H1 (cell line): ENCODE measurements around the gene ZNF48. TPM values are rescaled to one million over a fixed set of nuclear protein-coding genes. Genes with fewer than 3 reads are reported as not detected.

Experiments used
- ASH2L ChIP-seq: fragments of 200-600, 300-600 bp; sonication (generic); IDR thresholded peaks from one replicate; pipeline ENCODE4 v1.7.1; 2017; ENCODE audit warnings: low read length
- BRCA1 ChIP-seq: IDR thresholded peaks from 2 replicates; pipeline ENCODE4 v1.6.1; 2012; ENCODE audit warnings: low read depth, low read length, improper control_type of control experiment
- CBX5 ChIP-seq: fragments of 300-800, 300-1000 bp; sonication (generic); IDR thresholded peaks from 2 replicates; pipeline ENCODE4 v1.7.1; 2016; ENCODE audit warnings: antibody characterized with exemption, low read length, low read depth
- CBX8 ChIP-seq: fragments of 300-800, 300-1000 bp; sonication (generic); IDR thresholded peaks from 2 replicates; pipeline ENCODE4 v1.7.1; 2016; ENCODE audit warnings: low read depth, low read length, borderline replicate concordance
- CHD2 ChIP-seq: IDR thresholded peaks from 2 replicates; pipeline ENCODE4 v1.6.1; 2012; ENCODE audit warnings: low read length, improper control_type of control experiment
- E2F6 ChIP-seq: IDR thresholded peaks from 2 replicates; pipeline ENCODE4 v1.6.1; 2012; ENCODE audit warnings: inconsistent platforms
- EGR1 ChIP-seq: IDR thresholded peaks from 2 replicates; pipeline ENCODE4 v1.6.1; 2011; ENCODE audit warnings: low read depth, low read length, borderline replicate concordance
- HDAC2 ChIP-seq, 2 experiments: fragments of 300-600 bp in 1 of 2; sonication (generic) in 1 of 2; IDR thresholded peaks; 2 replicates each; pipeline ENCODE4 v1.6.1; 2011 to 2012; ENCODE audit warnings: low read depth in 2 of 2, low read length in 2 of 2, mild to moderate bottlenecking in 2 of 2, moderate library complexity in 2 of 2, borderline replicate concordance in 1 of 2, inconsistent platforms in 1 of 2
- KDM4A ChIP-seq: IDR thresholded peaks from one replicate; pipeline ENCODE4 v1.7.1; 2012; ENCODE audit warnings: low read depth, mild to moderate bottlenecking, moderate library complexity, low read length, inconsistent platforms; ENCODE audit not compliant: severe bottlenecking
- MAFK ChIP-seq: IDR thresholded peaks from 2 replicates; pipeline ENCODE4 v1.6.1; 2012; ENCODE audit warnings: low read depth, mild to moderate bottlenecking, improper control_type of control experiment, low read length
- NANOG ChIP-seq: IDR thresholded peaks from 2 replicates; pipeline ENCODE4 v1.6.1; 2011; ENCODE audit warnings: low read length, low read depth, mild to moderate bottlenecking, inconsistent platforms; ENCODE audit not compliant: insufficient read depth, poor library complexity, severe bottlenecking
- NRF1 ChIP-seq: IDR thresholded peaks from 2 replicates; pipeline ENCODE4 v1.6.1; 2011; ENCODE audit warnings: mild to moderate bottlenecking, low read depth, low read length, improper control_type of control experiment
- POU5F1 ChIP-seq: IDR thresholded peaks from 2 replicates; pipeline ENCODE4 v1.6.1; 2011; ENCODE audit warnings: low read depth, mild to moderate bottlenecking, low read length, moderate library complexity
- RAD21 ChIP-seq, 2 experiments: IDR thresholded peaks in 1 of 2; conservative IDR thresholded peaks in 1 of 2; 2 replicates each; pipeline ENCODE4 v1.6.1; 2011; ENCODE audit warnings: low read depth in 2 of 2, low read length in 2 of 2, improper control_type of control experiment in 1 of 2, inconsistent platforms in 1 of 2, mild to moderate bottlenecking in 1 of 2, moderate library complexity in 1 of 2
- RBBP5 ChIP-seq: IDR thresholded peaks from 2 replicates; pipeline ENCODE4 v1.7.1; 2012; ENCODE audit warnings: low read depth, mild to moderate bottlenecking, inconsistent platforms, low read length, moderate library complexity, borderline replicate concordance
- SIN3A ChIP-seq, 2 experiments: IDR thresholded peaks in 1 of 2; conservative IDR thresholded peaks in 1 of 2; 2 replicates each; pipeline ENCODE4 v1.6.1; 2011 to 2012; ENCODE audit warnings: low read length in 2 of 2, improper control_type of control experiment in 1 of 2, low read depth in 1 of 2, mild to moderate bottlenecking in 1 of 2
- SIRT6 ChIP-seq: IDR thresholded peaks from one replicate; pipeline ENCODE4 v1.7.1; 2012; ENCODE audit warnings: low read length, inconsistent platforms
- SIX5 ChIP-seq: IDR thresholded peaks from 2 replicates; pipeline ENCODE4 v1.6.1; 2011; ENCODE audit warnings: mild to moderate bottlenecking, low read depth, low read length
- SP1 ChIP-seq: IDR thresholded peaks from 2 replicates; pipeline ENCODE4 v1.6.1; 2011; ENCODE audit warnings: low read depth, low read length
- SRF ChIP-seq: IDR thresholded peaks from 2 replicates; pipeline ENCODE4 v1.6.1; 2011; ENCODE audit warnings: mild to moderate bottlenecking, low read depth, low read length, moderate library complexity
- TBP ChIP-seq: IDR thresholded peaks from 2 replicates; pipeline ENCODE4 v1.6.1; 2011; ENCODE audit warnings: low read depth, low read length, improper control_type of control experiment
- USF2 ChIP-seq: IDR thresholded peaks from 2 replicates; pipeline ENCODE4 v1.6.1; 2011; ENCODE audit warnings: low read length, improper control_type of control experiment
- polyA plus RNA-seq, 7 experiments: library from polyadenylated mRNA; depleted of rRNA in 3 of 7; stranded (reverse) in 5 of 7; unstranded in 2 of 7; fragments of >200 nt in 5 of 7; fragments of 200-250 nt in 2 of 7; gene quantifications; 1 replicate in 5 of 7; 2 replicates in 1 of 7; 4 replicates in 1 of 7; pipeline versions ENCODE4 v1.2.1 to v1.2.3, GENCODE V29; 2011 to 2013; ENCODE audit warnings: missing spikeins in 2 of 7, mixed read lengths in 2 of 7
- total RNA-seq: library from RNA; stranded (reverse); fragmentation: NEBNext Ultra II Directional; extraction: Animal tissue kit (Norgen Biotek cat#: 25700); gene quantifications from 2 replicates; pipeline ENCODE4 v1.2.1, GENCODE V29; 2021

ZNF48 gene
- total and polyA plus RNA-seq, 2 of the 8 experiments (the other 6 are each of a cell fraction or from before 2014, with no cell fraction given), result 30.4 to 41.2 TPM

GRCh38 chr16:30417529-30418349 is 22.5 kb downstream of the ZNF48 start (continued):
- peak; percentile 83 for TF ChIP-seq E2F6
- TF ChIP-seq BRCA1, result no peak
- 0 out of 2 replicates have a peak, but pooled peaks have one; percentile 47 for TF ChIP-seq CHD2
- no peak for TF ChIP-seq SRF
- no peak for TF ChIP-seq USF2
- peak; percentile 36; the same call in 1 of the 2 replicates for TF ChIP-seq TBP
- TF ChIP-seq RAD21 (IDR thresholded peaks at IDR 0.05 in 1 of 2, conservative IDR thresholded peaks at IDR 0.05 in 1 of 2; ENCODE audit: low read depth in 2 of 2, low read length in 2 of 2), result peak; percentile 16 to 29; a peak in 2 of 4 replicates
- TF ChIP-seq HDAC2 (IDR thresholded peaks at IDR 0.05; ENCODE audit: borderline replicate concordance in 1 of 2, low read depth in 2 of 2, low read length in 2 of 2), result no peak
- no peak for TF ChIP-seq CBX5
- no peak for TF ChIP-seq NANOG
- TF ChIP-seq KDM4A, result peak; percentile 31
- no peak for TF ChIP-seq POU5F1
- TF ChIP-seq RBBP5, result peak; percentile 82; the same call in 1 of the 2 replicates
- TF ChIP-seq SIRT6, result no peak
- TF ChIP-seq ASH2L, result no peak
- TF ChIP-seq MAFK, result no peak
- peak; percentile 77 for TF ChIP-seq NRF1
- no peak for TF ChIP-seq SP1
- TF ChIP-seq SIX5, result no peak
- no peak for TF ChIP-seq EGR1
- TF ChIP-seq CBX8, result no peak
- TF ChIP-seq SIN3A (conservative IDR thresholded peaks at IDR 0.05 in 1 of 2, IDR thresholded peaks at IDR 0.05 in 1 of 2; ENCODE audit: low read depth in 1 of 2, low read length in 2 of 2), result no peak
